Measurements from ENCODE around the gene PCYT2.

The PCYT2 gene

DNA sequence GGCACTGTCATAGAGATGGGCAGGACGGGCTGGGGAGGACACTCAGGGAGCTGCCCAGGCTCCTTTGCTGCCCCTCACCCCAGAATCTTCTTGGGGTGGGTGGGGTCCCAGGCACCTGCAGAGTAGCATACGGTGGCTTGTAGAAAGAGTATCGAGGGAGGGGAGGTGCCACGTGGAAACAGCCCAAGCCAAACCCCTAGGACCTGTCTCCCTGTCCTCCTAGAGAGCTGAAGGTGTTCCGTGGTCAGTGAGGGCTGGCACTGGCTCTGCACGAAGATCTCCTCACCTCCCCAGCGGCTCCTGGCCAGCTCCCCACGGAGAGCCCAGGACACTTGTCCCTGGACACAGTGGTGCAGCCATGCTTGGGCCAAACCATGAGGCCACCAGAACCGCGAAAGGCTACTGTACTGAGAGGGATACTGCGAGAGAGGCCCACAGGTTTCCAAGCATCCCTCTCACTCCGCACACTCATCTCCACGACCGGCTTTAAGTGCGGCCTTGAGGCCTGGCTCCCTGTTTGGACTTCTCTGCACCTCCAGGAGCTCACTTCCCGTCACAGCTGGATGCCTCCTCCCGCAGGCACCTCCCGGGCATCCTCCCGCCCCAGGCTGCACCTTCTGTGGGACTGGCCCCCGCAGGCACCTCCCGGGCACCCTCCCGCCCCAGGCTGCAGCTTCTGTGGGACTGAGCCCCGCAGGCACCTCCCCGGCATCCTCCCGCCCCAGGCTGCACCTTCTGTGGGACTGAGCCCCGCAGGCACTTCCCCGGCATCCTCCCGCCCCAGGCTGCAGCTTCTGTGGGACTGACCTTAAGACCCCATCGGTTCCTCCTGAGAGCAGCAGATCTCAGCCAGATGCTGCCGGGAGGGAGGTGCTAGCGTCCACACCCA, 18.3 kb upstream of the PCYT2 start:
- TF ChIP-seq CTCF (IDR thresholded peaks at IDR 0.05; ENCODE audit: low read depth, low read length): no peak
- DNase-seq (ENCODE audit: extremely low read depth, low read depth): no peak

GRCh38 chr17:81928544-81929252, 17.5 kb upstream of the PCYT2 start:
- DNase-seq (ENCODE audit: extremely low read depth, low read depth): no peak
- no peak for TF ChIP-seq CTCF (IDR thresholded peaks at IDR 0.05; ENCODE audit: low read depth, low read length)

- TF ChIP-seq CTCF (IDR thresholded peaks at IDR 0.05; ENCODE audit: low read depth, low read length): peak; percentile 18
- peak; percentile 88 for DNase-seq (ENCODE audit: extremely low read depth, low read depth)
These were observed 16.7 kb upstream of the PCYT2 start, which contains the start of gene MAFG for GRCh38 chr17:81927653-81928543. MAFG (minus strand) TSS chr17:81927735; CDS start chr17:81923185, 4,550 bp downstream.

DNA sequence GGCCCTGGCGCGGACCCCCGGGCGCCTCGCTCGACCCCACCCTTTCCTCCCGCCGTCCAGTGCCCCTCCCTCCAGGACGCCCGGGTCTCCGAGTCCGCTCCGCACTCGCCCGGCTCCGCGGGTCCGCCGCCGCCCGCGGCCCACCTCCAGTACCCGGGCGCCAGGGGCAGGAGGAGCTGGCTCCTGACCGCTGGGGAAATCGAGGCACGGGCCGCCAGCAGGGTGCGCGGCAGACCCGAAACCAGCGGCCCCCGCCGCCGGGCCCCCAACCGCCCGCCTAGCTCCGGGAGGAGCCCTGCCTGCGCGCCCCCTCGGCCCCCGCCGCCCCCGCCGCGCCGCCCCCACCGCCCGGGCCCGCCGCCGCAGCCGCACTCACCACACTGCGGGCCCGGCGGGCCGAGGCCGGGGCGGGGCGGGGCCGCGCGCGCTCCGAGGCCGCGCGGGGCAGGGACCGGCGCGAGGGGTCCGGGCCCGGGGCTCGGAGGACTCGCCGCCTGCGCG, 16.0 kb upstream of the PCYT2 start:
- TF ChIP-seq CTCF (IDR thresholded peaks at IDR 0.05; ENCODE audit: low read depth, low read length): no peak

DNA sequence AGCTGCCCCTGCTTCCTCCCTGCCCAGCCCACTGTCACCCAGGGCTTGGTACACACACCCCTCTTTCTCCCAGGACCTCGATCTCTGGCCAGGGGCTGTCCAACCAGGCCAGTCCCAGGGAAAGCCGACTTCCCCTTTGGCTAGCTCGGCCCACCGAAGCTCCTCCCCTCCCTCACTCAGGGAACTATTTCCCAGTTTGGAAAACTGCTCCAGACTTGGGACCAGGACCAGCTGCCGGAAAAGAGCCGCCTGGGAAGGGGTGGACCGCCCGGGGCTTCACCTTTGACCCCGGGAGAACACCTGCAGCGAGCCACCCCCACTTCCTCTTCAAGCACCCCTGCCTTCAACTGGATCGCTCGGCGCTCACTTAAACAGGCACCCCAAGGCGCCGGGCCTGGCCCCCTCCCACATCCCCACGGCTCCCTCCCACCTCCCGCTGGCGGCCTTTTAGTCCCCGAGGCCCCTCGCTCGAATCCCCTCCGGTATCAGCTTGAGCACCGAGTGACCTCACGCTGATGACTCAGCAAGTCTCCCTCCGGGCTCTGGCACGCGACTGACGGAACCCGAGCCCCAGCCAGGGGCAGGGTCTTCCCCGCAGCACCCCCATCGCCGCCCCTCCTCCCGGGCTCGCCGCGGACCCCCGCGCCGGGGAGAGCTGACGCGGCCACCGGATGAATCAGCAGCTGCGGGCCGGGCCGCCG, 15.4 kb upstream of the PCYT2 start:
- no peak for TF ChIP-seq CTCF (IDR thresholded peaks at IDR 0.05; ENCODE audit: low read depth, low read length)
- DNase-seq (ENCODE audit: extremely low read depth, low read depth): peak; percentile 65

More for the DNA sequence above, 16.0 kb upstream of the PCYT2 start:
- no peak for DNase-seq (ENCODE audit: extremely low read depth, low read depth)

DNA sequence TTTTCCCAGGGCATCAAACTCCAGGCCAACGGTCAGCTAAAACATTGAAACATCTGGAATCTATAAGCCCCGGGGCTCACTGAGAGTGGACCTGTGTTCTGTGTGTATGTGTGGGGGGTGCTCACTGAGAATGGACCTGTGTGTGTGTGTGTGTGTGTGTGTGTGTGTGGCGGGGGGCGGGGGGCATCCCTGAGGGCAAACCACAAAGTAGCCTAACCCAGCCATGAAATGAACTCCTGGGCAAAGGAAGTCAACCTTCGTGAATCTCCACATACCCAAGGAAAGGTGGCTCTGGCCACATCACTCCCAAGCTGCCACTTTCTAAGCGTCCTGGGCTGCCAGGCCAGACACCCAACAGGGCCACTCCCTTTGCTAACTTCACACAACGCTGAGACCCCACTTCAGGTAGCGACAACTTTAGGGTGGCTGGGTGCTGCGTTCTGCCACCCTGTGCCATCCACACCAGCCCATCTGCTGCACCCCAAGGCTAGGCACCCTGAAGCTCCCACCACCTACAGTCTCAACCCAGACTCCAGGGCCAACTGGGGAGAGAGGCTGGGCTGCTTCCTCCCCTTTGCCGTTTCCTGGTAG, 14.8 kb upstream of the PCYT2 start:
- TF ChIP-seq CTCF (IDR thresholded peaks at IDR 0.05; ENCODE audit: low read depth, low read length): no peak
- DNase-seq (ENCODE audit: extremely low read depth, low read depth): no peak

All from AG09319 (cell line).